ENCODE results near the gene CCNDBP1.

The CCNDBP1 gene

DNA sequence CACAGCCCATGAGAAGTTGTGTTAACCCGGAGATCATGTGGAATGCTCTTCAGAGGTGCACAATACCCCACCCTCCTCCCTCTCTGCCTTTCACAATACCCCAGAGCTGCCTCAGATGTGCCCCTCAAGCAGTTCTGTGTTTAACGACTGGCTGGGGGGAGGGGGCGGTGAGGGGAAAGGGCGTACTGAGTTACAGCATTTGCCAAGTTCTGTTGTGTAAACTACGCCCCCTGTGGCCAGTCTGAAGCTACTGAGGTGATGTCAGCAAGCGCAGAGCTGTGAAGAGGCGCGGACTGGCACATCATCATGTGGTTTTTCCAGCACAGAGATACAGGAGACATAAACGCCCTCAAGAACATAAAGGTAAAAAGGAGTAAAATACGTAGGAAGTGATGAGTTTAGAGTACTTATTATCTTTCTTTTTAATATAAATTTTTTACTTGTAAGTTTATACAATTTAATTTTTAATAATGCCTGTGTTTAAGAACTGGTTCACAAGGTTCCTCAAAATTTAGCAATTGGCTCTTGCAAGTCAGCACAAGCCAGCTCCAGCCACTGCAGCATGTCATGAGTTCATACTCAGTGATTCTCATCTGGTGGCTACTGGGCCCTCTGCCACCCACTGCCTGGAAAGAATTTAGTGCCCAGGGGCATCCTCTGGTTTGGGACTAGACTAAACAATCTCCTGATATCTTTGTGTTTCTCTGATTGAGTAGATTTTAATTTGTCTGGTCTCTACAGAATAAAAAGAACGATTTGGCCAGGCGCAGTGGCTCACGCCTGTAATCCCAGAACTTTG is 33.9 kb downstream of the CCNDBP1 start:
- DNase-seq (ENCODE audit: low read depth in 1 of 2, low spot score in 1 of 2): peak in 1 of 2 experiments; percentile 33
- Histone ChIP-seq H3K27me3 (ENCODE audit: insufficient read depth, poor library complexity, severe bottlenecking) (no peaks in the 10 kb centered on the region), H3K4me3 (replicated peaks; ENCODE audit: insufficient read depth, low read length) (no peak overlapping the region), H3K27ac (replicated peaks) (no peak overlapping the region)
- TF ChIP-seq, protein P1, sequence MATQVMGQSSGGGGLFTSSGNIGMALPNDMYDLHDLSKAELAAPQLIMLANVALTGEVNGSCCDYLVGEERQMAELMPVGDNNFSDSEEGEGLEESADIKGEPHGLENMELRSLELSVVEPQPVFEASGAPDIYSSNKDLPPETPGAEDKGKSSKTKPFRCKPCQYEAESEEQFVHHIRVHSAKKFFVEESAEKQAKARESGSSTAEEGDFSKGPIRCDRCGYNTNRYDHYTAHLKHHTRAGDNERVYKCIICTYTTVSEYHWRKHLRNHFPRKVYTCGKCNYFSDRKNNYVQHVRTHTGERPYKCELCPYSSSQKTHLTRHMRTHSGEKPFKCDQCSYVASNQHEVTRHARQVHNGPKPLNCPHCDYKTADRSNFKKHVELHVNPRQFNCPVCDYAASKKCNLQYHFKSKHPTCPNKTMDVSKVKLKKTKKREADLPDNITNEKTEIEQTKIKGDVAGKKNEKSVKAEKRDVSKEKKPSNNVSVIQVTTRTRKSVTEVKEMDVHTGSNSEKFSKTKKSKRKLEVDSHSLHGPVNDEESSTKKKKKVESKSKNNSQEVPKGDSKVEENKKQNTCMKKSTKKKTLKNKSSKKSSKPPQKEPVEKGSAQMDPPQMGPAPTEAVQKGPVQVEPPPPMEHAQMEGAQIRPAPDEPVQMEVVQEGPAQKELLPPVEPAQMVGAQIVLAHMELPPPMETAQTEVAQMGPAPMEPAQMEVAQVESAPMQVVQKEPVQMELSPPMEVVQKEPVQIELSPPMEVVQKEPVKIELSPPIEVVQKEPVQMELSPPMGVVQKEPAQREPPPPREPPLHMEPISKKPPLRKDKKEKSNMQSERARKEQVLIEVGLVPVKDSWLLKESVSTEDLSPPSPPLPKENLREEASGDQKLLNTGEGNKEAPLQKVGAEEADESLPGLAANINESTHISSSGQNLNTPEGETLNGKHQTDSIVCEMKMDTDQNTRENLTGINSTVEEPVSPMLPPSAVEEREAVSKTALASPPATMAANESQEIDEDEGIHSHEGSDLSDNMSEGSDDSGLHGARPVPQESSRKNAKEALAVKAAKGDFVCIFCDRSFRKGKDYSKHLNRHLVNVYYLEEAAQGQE (IDR thresholded peaks at IDR 0.05; ENCODE audit: insufficient replicate concordance, low read depth): no peak
- TF ChIP-seq POLR2AphosphoS5 (IDR thresholded peaks at IDR 0.05; ENCODE audit: low read depth): no peak
- no peak for TF ChIP-seq SPI1 (IDR thresholded peaks at IDR 0.05; ENCODE audit: borderline replicate concordance, low read depth)

DNA sequence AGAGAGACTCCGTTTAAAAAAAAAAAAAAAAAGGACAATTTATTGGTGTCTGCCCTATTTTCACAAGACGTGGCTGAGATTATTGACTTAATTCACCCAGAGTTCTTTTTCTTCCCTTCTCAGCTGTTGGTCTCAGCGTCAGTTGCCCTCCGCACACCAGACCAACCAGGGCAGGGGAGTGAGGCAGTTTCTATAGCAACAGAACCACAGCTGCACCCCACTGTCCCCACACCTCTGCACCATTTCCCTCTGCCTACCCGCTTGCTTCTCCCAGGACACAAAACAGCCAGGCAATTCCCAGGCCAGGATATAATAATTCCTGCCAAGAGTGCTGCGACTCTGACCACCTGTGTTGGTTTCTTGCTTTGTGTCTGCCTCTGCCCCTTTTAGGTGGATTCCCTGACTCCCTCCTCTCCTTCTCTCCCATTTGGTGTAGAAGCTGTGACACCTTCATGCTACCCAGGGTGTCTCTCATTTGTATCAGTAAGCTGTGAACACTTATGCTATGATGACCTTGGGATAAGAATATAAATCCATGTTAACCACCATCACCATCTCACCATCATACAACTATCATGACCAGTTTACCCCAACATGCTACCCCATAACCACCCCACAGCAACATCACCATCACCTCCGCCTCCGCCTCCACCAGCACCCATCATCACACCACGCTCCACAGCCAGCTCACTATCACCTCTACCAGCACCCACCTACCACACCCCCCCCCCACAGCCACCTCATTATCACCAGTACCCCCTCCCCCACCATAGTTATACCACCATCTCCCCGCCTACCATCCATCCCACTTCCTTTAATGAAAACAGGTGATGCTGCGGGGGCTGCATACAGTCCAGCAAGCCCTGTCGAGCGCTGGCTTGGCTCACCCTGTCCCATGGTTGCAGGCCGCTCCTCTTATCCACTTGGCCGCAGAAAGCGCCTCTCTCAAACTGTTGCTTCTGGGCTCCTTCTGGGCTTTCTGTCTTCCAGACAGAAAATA is 35.0 kb downstream of the CCNDBP1 start:
- Histone ChIP-seq H3K4me3 (replicated peaks; ENCODE audit: insufficient read depth, low read length) (no peak overlapping the region), H3K27me3 (ENCODE audit: insufficient read depth, poor library complexity, severe bottlenecking) (no peaks in the 10 kb centered on the region), H3K27ac (replicated peaks) (no peak overlapping the region)
- no peak for DNase-seq (ENCODE audit: low read depth in 1 of 2, low spot score in 1 of 2)
- TF ChIP-seq, protein P2, sequence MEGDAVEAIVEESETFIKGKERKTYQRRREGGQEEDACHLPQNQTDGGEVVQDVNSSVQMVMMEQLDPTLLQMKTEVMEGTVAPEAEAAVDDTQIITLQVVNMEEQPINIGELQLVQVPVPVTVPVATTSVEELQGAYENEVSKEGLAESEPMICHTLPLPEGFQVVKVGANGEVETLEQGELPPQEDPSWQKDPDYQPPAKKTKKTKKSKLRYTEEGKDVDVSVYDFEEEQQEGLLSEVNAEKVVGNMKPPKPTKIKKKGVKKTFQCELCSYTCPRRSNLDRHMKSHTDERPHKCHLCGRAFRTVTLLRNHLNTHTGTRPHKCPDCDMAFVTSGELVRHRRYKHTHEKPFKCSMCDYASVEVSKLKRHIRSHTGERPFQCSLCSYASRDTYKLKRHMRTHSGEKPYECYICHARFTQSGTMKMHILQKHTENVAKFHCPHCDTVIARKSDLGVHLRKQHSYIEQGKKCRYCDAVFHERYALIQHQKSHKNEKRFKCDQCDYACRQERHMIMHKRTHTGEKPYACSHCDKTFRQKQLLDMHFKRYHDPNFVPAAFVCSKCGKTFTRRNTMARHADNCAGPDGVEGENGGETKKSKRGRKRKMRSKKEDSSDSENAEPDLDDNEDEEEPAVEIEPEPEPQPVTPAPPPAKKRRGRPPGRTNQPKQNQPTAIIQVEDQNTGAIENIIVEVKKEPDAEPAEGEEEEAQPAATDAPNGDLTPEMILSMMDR (IDR thresholded peaks at IDR 0.05; ENCODE audit: insufficient read depth, low read length): no peak
- TF ChIP-seq, protein P1 (IDR thresholded peaks at IDR 0.05; ENCODE audit: insufficient replicate concordance, low read depth): no peak
- TF ChIP-seq SPI1 (IDR thresholded peaks at IDR 0.05; ENCODE audit: borderline replicate concordance, low read depth): no peak
- TF ChIP-seq GABPA (IDR thresholded peaks at IDR 0.05; ENCODE audit: low read depth): no peak
- TF ChIP-seq POLR2AphosphoS5 (IDR thresholded peaks at IDR 0.05; ENCODE audit: low read depth): no peak

DNA sequence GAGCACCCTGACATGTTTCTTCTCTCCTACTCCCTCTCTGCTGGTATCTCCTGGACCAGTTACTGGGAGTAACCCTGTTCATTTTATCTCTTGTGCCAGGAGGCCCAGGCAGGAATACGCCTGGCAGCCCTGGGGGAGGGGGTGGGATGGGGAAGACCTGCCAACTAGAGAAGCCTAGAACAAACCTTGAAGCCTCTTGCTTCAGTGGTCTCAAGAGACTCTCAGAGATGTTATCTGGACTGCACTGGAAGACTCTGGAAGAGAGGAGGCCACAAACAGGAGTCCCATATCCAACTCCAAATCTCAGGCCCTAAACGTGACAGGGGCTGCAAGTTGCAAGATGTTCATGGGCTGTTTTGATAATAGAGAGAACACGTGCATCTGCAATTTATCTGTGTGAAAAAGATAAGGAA is 35.8 kb downstream of the CCNDBP1 start, which contains the start of gene EPB42:
Gene EPB42 (minus strand): TSS at position 28 of the 413 bp plus-strand sequence. CDS start 193 bp downstream, outside the sequence.
- Histone ChIP-seq H3K4me3 (replicated peaks; ENCODE audit: insufficient read depth, low read length) (no peak within 1 kb of the TSS), H3K27me3 (ENCODE audit: insufficient read depth, poor library complexity, severe bottlenecking) (no peaks in the 10 kb centered on the region), H3K27ac (replicated peaks) (no peak within 1 kb of the TSS)
- DNase-seq (ENCODE audit: low read depth in 1 of 2, low spot score in 1 of 2): no peak
- TF ChIP-seq POLR2AphosphoS5 (IDR thresholded peaks at IDR 0.05; ENCODE audit: low read depth): no peak
- TF ChIP-seq, protein P2 (IDR thresholded peaks at IDR 0.05; ENCODE audit: insufficient read depth, low read length): no peak
- TF ChIP-seq, protein P1 (IDR thresholded peaks at IDR 0.05; ENCODE audit: insufficient replicate concordance, low read depth): no peak
- no peak for TF ChIP-seq GABPA (IDR thresholded peaks at IDR 0.05; ENCODE audit: low read depth)

All from HL-60 (cell line).